Left lung (tissue), 10 donors: ENCODE results near the gene NR1D2. TPM values are rescaled to one million over a fixed set of nuclear protein-coding genes. Genes with fewer than 3 reads are reported as not detected.

Source experiments
- ATAC-seq: fragments of 200-7000 bp; cut with Tn5 transposase; one replicate; pipeline ENCODE4 v1.9.1; 2020; ENCODE audit warnings: moderate library complexity
- DNase-seq, 4 donors: peaks; one replicate each; pipeline ENCODE4 v3.0.0-alpha.2; 2013 to 2020
- H3K27ac ChIP-seq, 2 donors: fragments of 200-600 bp; sonication (generic) in 1 of 2; one replicate each; pipeline versions ENCODE4 v1.5.0 to v1.8.0; 2020 to 2021
- H3K27me3 ChIP-seq, 2 donors: fragments of 200-600 bp; sonication (generic) in 1 of 2; one replicate each; pipeline versions ENCODE4 v1.5.0 to v1.8.0; 2020 to 2021
- H3K36me3 ChIP-seq, 2 donors: fragments of 200-600 bp; sonication (generic) in 1 of 2; one replicate each; pipeline versions ENCODE4 v1.5.0 to v1.8.0; 2020 to 2021
- H3K4me1 ChIP-seq, 2 donors: fragments of 200-600 bp; one replicate each; pipeline ENCODE4 v1.8.0; 2021
- H3K4me3 ChIP-seq, 2 donors: fragments of 200-600 bp; sonication (generic) in 1 of 2; one replicate each; pipeline versions ENCODE4 v1.5.0 to v1.8.0; 2020 to 2021; ENCODE audit warnings: mild to moderate bottlenecking in 1 of 2
- H3K9me3 ChIP-seq, 2 donors: fragments of 200-600 bp; sonication (generic) in 1 of 2; one replicate each; pipeline versions ENCODE4 v1.5.0 to v1.8.0; 2020 to 2021
- intact Hi-C, 2 donors: fragments of 100-400 bp; cut with DNase I; formaldehyde crosslinking; loops; one replicate each; pipeline versions ENCODE4 v1.11.2 to v1.14.2; 2022
- polyA plus RNA-seq, 6 donors: library from polyadenylated mRNA; unstranded; fragments of 120-200 nt; gene quantifications; one replicate each; pipeline ENCODE4 v1.2.1, GENCODE V29; 2013; ENCODE audit not compliant: insufficient read length in 6 of 6
- total RNA-seq, 2 donors: library from RNA; stranded (reverse); fragmentation: NEBNext Ultra II Directional; extraction: Animal tissue kit (Norgen Biotek cat#: 25700); gene quantifications; one replicate each; pipeline ENCODE4 v1.2.1, GENCODE V29; 2021
- TF ChIP-seq, protein P1 (sequence below), 2 donors: fragments of 200-600 bp; sonication (generic) in 1 of 2; IDR thresholded peaks; one replicate each; pipeline versions ENCODE4 v1.5.0 to v1.8.0; 2021; ENCODE audit warnings: antibody characterized with exemption in 2 of 2
- donor health status: DM: no; HTN: yes; CAD: no.
- donor health status: DM: no; HTN: no; CAD: no.

The NR1D2 gene
- total and polyA plus RNA-seq, 8 donors, result 18.8 to 45.0 (median 39.2) TPM

- Histone ChIP-seq H3K27me3 (no peaks in the 10 kb centered on the region), H3K4me3 (no peak overlapping the region), H3K27ac (no peak overlapping the region), H3K4me1 (no peaks in the 10 kb centered on the region), H3K9me3 (peaks cover 0 to 5% of the 10 kb centered on the region in 2 donors), H3K36me3 (no peaks in the 10 kb centered on the region)
- no peak for DNase-seq
- ATAC-seq, result no peak
- intact Hi-C loops, result no loop called here
- TF ChIP-seq, protein P1, sequence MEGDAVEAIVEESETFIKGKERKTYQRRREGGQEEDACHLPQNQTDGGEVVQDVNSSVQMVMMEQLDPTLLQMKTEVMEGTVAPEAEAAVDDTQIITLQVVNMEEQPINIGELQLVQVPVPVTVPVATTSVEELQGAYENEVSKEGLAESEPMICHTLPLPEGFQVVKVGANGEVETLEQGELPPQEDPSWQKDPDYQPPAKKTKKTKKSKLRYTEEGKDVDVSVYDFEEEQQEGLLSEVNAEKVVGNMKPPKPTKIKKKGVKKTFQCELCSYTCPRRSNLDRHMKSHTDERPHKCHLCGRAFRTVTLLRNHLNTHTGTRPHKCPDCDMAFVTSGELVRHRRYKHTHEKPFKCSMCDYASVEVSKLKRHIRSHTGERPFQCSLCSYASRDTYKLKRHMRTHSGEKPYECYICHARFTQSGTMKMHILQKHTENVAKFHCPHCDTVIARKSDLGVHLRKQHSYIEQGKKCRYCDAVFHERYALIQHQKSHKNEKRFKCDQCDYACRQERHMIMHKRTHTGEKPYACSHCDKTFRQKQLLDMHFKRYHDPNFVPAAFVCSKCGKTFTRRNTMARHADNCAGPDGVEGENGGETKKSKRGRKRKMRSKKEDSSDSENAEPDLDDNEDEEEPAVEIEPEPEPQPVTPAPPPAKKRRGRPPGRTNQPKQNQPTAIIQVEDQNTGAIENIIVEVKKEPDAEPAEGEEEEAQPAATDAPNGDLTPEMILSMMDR (IDR thresholded peaks at IDR 0.05), result no peak
Observed at GRCh38 chr3:24027946-24028345, 82.9 kb downstream of the NR1D2 start.

Other genes starting within 250 kb of the NR1D2 start
- 10 to 100 TPM; 89.1 to 96.9 TPM for gene UBE2E1, start 139.3 kb upstream of the NR1D2 start, total RNA-seq
- gene UBE2E1, start 139.3 kb upstream of the NR1D2 start, polyA plus RNA-seq, result 100 to 1,000 TPM; 169 to 214 (median 192) TPM
- gene NKIRAS1, start 28.3 kb upstream of the NR1D2 start, total RNA-seq, result 1 to 10 TPM; 8.8 to 9.6 TPM
- 10 to 100 TPM; 14.4 to 19.7 (median 14.9) TPM for gene NKIRAS1, start 28.3 kb upstream of the NR1D2 start, polyA plus RNA-seq
- gene RPL15, start 28.2 kb upstream of the NR1D2 start, total RNA-seq, result 1,000 to 10,000 TPM; 1,425 to 1,431 TPM
- gene RPL15, start 28.2 kb upstream of the NR1D2 start, polyA plus RNA-seq, result 1,000 to 10,000 TPM; 2,613 to 3,061 (median 2,853) TPM